Fibroblast of gingiva (primary cell): ENCODE results near the gene PLXNA2.

Experiments
- DNase-seq: peaks from one replicate; pipeline ENCODE4 v3.0.0-alpha.2; 2011; ENCODE audit warnings: low read depth

Gene PLXNA2

GRCh38 chr1:208225954-208226937 is 17.9 kb downstream of the PLXNA2 start:
- no peak for DNase-seq

- no peak for DNase-seq
Measured at GRCh38 chr1:208224192-208224713, 19.9 kb downstream of the PLXNA2 start.

GRCh38 chr1:208223136-208223535 is 21.0 kb downstream of the PLXNA2 start:
- no peak for DNase-seq

GRCh38 chr1:208222376-208223126 is 21.6 kb downstream of the PLXNA2 start:
- DNase-seq, result no peak

- no peak for DNase-seq
Measured at GRCh38 chr1:208221291-208221622, 22.9 kb downstream of the PLXNA2 start.

GRCh38 chr1:208219659-208220282 is 24.4 kb downstream of the PLXNA2 start:
- DNase-seq, result peak; percentile 29

GRCh38 chr1:208219098-208219658 is 25.0 kb downstream of the PLXNA2 start:
- no peak for DNase-seq

GRCh38 chr1:208218237-208219097 is 25.7 kb downstream of the PLXNA2 start:
- DNase-seq, result no peak

GRCh38 chr1:208217781-208218180 is 26.4 kb downstream of the PLXNA2 start:
- no peak for DNase-seq

GRCh38 chr1:208216806-208217205 is 27.4 kb downstream of the PLXNA2 start:
- DNase-seq, result no peak

GRCh38 chr1:208216062-208216461 is 28.1 kb downstream of the PLXNA2 start:
- peak; percentile 24 for DNase-seq

GRCh38 chr1:208215393-208215792 is 28.8 kb downstream of the PLXNA2 start:
- DNase-seq, result no peak

- no peak for DNase-seq
Measured at GRCh38 chr1:208213786-208214185, 30.4 kb downstream of the PLXNA2 start.

- no peak for DNase-seq
Measured at GRCh38 chr1:208212893-208213292, 31.3 kb downstream of the PLXNA2 start.

GRCh38 chr1:208211921-208212843 is 32.0 kb downstream of the PLXNA2 start:
- no peak for DNase-seq

GRCh38 chr1:208209896-208210589 is 34.1 kb downstream of the PLXNA2 start:
- no peak for DNase-seq

- no peak for DNase-seq
Measured at GRCh38 chr1:208209286-208209685, 34.9 kb downstream of the PLXNA2 start.

GRCh38 chr1:208208132-208208487 is 36.1 kb downstream of the PLXNA2 start:
- DNase-seq, result no peak

- DNase-seq, result peak; percentile 84
Measured at GRCh38 chr1:208207388-208208131, 36.6 kb downstream of the PLXNA2 start.
